ENCODE results near the gene ANKRD23.

GRCh38 chr2:96865654-96866053 is 21.8 kb upstream of the ANKRD23 start:
- no peak for TF ChIP-seq CTCF (conservative IDR thresholded peaks at IDR 0.05)
- no peak for TF ChIP-seq ZFX (IDR thresholded peaks at IDR 0.05)
